Adrenal gland (tissue), 5 donors: ENCODE data around the gene MED25.

Experiments
- CTCF ChIP-seq, 6 experiments: fragments of 450-650 bp in 4 of 6; fragments of 200-600 bp in 2 of 6; sonication (generic) in 1 of 6; IDR thresholded peaks; 1 replicate in 5 of 6; 2 replicates in 1 of 6; pipeline versions ENCODE4 v1.5.1 to v1.8.0; 2016 to 2021; ENCODE audit warnings: antibody characterized with exemption in 6 of 6, mild to moderate bottlenecking in 2 of 6, moderate library complexity in 1 of 6
- POLR2A ChIP-seq, 2 donors: fragments of 450-650 bp; IDR thresholded peaks; one replicate each; pipeline ENCODE4 v1.6.1; 2017; ENCODE audit warnings: antibody characterized with exemption in 2 of 2, mild to moderate bottlenecking in 2 of 2, moderate library complexity in 1 of 2
- donor health status: DM: no; HTN: no; CAD: no.

GRCh38 chr19:49831592-49831991 is 13.5 kb downstream of the MED25 start:
- TF ChIP-seq POLR2A (IDR thresholded peaks at IDR 0.05) (no peak), CTCF (IDR thresholded peaks at IDR 0.05) (no peak)
